ENCODE data around the gene NLGN1.

- TF ChIP-seq, protein P1, sequence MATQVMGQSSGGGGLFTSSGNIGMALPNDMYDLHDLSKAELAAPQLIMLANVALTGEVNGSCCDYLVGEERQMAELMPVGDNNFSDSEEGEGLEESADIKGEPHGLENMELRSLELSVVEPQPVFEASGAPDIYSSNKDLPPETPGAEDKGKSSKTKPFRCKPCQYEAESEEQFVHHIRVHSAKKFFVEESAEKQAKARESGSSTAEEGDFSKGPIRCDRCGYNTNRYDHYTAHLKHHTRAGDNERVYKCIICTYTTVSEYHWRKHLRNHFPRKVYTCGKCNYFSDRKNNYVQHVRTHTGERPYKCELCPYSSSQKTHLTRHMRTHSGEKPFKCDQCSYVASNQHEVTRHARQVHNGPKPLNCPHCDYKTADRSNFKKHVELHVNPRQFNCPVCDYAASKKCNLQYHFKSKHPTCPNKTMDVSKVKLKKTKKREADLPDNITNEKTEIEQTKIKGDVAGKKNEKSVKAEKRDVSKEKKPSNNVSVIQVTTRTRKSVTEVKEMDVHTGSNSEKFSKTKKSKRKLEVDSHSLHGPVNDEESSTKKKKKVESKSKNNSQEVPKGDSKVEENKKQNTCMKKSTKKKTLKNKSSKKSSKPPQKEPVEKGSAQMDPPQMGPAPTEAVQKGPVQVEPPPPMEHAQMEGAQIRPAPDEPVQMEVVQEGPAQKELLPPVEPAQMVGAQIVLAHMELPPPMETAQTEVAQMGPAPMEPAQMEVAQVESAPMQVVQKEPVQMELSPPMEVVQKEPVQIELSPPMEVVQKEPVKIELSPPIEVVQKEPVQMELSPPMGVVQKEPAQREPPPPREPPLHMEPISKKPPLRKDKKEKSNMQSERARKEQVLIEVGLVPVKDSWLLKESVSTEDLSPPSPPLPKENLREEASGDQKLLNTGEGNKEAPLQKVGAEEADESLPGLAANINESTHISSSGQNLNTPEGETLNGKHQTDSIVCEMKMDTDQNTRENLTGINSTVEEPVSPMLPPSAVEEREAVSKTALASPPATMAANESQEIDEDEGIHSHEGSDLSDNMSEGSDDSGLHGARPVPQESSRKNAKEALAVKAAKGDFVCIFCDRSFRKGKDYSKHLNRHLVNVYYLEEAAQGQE (IDR thresholded peaks at IDR 0.05; ENCODE audit: borderline replicate concordance): no peak
- TF ChIP-seq POLR2AphosphoS5 (IDR thresholded peaks at IDR 0.05) (no peak), EZH2 (IDR thresholded peaks at IDR 0.05; ENCODE audit: borderline replicate concordance, insufficient read depth, low read length, poor library complexity, severe bottlenecking) (no peak), CTCF (IDR thresholded peaks at IDR 0.05; ENCODE audit: poor library complexity, severe bottlenecking) (no peak), RAD21 (conservative IDR thresholded peaks at IDR 0.05) (no peak), EP300 (conservative IDR thresholded peaks at IDR 0.05; ENCODE audit: poor library complexity, severe bottlenecking) (no peak)
Measured at GRCh38 chr3:174285242-174285864, 887.8 kb downstream of the NLGN1 start.

Measured in neural cell (in vitro differentiated cells).